HG02610 (cell line): ENCODE results near the gene FCHSD2.
"Not testable (repeated sequence)": the region's sequence is repeated elsewhere in the genome, so short reads cannot be mapped to it uniquely, and the experiment has no call there.

Source experiments
- ATAC-seq: cut with Tn5 transposase; IDR thresholded peaks from one replicate; pipeline ENCODE4 v1.9.1; 2021; ENCODE audit warnings: mild to moderate bottlenecking, moderate library complexity; ENCODE audit not compliant: unreplicated experiment

FCHSD2 gene

GRCh38 chr11:73126804-73127480 is 15.2 kb downstream of the FCHSD2 start:
- no peak for ATAC-seq

GRCh38 chr11:73124800-73125199 is 17.3 kb downstream of the FCHSD2 start:
- no peak for ATAC-seq

DNA sequence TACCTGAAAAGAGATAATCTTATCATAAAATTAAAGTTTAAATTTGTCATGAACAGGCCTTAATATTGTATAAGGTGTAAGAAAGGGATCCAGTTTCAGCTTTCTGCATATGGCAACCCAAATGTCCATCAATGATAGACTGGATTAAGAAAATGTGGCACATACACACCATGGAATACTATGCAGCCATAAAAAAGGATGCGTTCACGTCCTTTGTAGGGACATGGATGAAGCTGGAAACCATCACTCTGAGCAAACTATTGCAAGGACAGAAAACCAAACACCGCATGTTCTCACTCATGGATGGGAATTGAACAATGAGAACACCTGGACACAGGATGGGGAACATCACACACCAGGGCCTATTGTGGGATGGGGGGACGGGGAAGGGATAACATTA is 18.2 kb downstream of the FCHSD2 start:
- not testable (repeated sequence) for ATAC-seq

DNA sequence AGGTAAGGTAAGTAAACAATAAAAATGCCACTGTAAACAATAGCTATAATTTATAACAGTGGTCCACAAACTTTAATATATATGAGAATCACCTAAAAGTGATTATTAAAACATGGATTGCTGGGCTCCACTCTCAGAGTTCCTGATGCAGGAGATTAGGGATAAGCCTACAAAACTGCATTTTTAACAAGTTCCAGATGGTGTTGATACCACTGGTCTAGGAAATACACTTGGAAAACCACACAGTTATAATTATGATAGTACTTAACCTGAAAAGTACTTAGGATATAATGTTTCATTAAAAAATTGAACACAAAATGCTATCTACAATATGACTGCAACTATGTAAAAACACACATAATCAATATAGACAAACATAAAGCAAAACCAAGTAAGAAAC is 20.4 kb downstream of the FCHSD2 start:
- no peak for ATAC-seq

DNA sequence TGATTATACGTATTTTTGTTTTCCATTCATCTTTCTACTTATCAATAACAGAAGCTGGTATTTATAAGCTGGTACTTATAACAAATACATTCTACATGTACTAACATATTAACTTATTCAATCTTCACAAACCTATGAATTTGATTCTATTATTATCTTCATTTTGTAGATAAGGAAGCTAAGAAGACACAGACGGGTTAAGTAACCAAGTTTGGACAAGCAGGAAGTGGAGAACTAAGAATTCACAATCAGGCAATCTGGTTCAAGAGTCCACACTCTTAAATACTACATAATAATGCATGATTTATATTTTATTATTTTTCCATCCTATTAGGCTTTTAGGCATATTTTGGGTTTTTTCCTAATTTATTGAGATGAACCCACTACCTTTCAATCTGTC is 25.0 kb downstream of the FCHSD2 start:
- no peak for ATAC-seq

DNA sequence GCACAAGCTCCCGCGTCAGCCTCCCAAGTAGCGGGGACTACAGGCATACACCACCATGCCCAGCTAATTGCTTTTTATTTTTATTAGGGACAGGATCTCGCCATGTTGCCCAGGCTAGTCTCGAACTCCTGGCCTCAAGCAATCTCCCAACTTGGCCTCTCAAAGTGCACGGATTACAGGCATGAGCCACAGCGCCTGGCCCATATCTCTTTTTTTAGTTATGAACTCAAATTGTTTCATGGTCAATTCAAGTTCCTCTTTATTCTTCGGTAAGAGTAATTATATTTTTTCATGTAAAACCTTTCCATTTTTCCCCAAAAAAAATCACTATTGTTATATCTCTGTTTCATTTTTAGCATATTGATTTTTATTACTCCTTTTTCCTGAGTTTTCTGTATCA is 25.5 kb downstream of the FCHSD2 start:
- ATAC-seq: no peak

- ATAC-seq: no peak
These were observed 27.3 kb downstream of the FCHSD2 start for GRCh38 chr11:73114835-73115220.

DNA sequence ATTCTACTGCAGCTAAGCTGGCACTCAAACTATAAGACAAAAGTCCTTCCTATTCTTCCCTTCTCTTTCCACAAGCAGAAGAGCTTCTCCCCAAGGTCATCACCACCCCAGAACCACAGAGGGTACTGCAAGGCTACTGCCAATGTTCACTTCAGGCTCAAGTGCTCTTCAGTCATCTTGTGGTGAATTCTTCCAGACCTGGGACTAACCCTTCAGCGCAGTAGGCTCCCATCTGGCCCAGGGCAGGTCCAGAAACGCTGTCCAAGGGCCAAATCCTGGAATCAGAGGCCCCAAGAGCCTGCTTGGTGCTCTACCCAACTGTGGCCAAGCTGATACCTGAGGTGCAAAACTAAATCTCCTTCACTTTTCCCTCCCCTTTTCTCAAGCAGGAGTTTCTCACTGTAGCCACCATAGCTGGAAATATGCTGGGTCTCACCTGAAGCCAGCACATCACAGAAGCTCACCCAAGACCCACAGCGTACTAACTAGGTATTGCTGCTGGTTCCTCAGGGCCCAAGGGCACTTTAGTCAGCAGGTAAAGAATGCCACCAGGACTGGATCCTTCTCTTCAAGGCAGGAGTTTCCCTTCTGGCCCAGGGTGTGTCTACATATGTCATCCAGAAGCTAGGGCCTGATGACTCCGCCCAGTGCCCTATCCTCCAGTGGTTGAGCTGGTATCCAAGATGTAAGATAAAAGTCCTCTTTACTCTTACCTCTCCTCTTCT is 27.8 kb downstream of the FCHSD2 start:
- no peak for ATAC-seq

- no peak for ATAC-seq
These were observed 28.7 kb downstream of the FCHSD2 start for GRCh38 chr11:73113426-73113825.

DNA sequence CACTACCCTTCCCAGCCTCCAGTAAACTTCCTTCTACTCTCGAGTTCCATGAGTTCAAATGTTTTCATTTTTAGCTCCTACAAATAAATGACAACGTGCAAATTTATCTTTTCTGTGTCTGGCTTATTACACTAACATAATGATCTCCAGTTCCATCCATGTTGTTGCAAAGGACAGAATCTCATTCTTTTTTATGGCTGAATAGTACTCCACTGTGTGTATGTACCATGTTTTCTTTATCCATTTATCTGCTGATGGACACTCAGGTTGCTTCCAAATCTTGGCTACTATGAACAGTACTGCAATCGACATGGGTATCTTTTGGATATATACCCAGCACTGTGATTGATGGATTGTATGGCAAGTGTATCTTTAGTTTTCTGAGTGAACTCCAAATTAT is 34.5 kb downstream of the FCHSD2 start:
- ATAC-seq: no peak

- no peak for ATAC-seq
These were observed 35.8 kb downstream of the FCHSD2 start for GRCh38 chr11:73106347-73106746.

DNA sequence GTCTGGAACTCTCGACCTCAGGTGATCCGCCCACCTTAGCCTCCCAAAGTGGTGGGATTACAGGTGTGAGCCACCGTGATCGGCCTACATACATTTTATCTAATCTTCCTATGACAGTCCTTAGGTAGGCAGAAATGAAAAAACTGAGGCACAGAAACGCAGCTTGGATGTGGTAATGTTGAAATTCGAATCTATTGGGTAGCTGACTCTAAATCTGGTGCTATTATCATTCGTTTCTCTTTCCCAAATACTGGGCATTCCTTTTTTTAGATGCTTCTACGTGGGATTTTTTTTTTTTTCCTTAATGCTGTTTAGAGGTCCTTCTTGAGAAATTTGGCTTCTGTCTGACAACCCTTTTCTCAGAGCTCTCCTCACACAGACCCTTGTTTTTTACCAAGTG is 41.5 kb downstream of the FCHSD2 start:
- no peak for ATAC-seq

- no peak for ATAC-seq
These were observed 42.4 kb downstream of the FCHSD2 start for GRCh38 chr11:73099512-73100266.

DNA sequence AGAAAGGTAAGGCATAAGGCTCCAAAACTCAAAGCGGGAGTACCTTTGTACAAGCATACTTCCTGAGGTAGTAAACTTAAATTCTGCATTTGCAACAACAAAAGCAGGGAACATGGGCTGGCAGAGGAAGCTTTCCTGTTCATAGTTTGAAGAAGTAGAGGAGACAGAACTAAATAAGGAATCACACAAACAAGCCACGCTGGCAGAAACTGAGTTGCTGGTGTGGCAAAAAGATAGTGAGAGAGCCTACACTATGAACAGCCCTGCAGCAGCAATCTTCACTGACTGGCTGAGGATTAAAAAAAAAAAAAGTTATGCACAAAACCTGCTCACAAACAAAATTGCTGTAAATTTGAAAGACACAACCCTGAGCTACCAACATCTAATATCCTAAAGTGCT is 46.5 kb downstream of the FCHSD2 start:
- ATAC-seq: no peak

DNA sequence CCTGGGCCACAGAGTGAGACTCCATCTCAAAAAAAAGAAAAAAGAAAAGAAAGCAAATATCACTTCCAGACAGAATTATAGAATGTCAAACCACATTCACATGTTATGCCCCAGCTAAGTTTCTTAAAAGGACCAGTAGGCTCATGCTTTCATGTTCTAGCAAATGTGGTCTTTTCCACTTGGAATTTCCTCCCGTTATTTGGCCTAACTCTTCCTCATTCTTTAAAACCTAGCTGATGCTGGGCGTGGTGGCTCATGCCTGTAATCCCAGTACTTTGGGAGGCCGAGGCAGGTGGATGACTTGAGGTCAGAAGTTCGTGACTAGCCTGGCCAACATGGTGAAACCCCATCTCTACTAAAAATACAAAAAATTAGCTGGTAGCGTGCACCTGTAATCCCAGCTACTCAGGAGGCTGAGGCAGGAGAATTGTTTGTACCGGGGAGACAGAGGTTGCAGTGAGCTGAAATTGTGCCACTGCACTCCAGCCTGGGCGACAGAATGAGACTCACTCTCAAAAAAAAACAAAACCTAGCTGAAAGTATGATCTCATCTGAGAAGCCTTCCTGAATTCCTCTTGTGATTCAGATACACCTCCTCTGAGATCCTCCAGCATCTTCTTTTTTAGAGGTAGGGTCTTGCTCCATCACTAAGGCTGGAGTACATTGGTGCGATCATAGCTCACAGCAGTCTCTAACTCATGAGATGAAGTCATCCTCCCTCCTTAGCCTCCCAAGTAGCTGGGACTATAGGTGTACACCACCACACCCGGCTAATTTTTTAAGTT is 50.4 kb downstream of the FCHSD2 start:
- no peak for ATAC-seq

DNA sequence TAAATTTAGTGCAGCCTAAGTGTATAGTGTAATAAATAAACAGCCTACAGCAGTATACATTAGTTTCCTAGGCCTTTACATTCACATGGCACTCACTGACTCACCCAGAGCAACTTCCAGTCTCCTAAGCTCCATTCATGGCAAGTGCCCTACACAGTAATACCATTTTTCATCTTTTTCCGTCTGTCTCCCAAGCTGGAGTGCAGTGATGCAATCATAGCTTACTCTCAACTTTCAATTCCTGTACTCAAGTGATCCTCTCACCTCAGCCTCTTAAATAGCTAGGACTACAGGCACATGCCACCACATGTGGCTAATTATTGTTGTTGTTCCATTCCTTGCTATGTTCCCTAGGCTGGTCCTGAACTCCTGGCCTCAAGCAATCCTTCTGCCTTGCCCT is 54.4 kb downstream of the FCHSD2 start:
- no peak for ATAC-seq

DNA sequence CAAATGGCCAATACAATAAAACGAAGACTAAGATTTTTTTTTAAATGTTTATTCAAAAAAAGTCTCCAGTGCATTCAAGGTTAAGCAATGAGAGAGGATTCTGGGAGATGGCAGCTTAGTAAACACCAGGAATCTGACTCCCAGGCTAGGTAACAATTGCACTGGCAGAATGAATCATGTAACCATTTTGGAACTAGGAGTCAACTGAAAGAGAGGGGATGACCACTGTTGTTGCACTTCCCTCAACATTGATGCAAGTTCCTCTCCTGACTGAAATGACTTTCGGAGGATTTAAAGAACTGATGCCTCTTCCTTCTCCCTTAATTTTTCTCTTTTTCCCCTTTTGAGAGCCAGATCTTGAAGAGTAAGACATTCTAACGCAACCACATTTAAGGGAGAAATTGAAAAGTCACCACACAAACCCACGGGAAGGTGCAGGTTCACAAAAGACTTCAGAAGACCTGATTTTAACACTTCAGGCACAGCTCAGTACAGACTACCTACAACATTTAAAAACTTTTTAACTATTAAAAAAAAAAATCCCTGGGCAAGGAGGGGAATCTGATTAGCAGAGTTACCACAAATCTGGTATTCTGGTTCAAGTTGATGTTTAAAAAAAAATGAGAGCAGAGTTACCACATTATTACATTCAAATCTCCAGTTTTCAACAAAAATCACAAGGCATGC is 56.8 kb downstream of the FCHSD2 start:
- ATAC-seq: no peak

DNA sequence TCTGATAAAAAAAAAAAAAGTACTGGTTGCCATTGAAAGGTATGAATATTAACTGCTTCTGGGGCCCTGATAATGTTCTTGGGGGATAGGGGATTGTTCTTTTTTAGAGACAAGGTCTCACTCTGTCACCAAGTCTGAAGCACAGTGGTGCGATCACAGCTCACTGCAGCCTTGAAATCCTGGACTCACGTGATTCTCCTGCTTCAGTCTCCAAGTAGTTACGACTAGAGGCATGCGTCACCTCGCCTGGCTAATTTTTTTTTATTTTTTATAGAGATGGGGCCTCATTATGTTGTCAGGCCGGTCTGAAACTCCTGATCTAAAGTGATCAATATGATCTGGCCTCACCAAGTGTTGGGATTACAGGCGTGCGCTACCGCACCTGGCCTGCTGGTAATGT is 63.5 kb downstream of the FCHSD2 start:
- no peak for ATAC-seq

DNA sequence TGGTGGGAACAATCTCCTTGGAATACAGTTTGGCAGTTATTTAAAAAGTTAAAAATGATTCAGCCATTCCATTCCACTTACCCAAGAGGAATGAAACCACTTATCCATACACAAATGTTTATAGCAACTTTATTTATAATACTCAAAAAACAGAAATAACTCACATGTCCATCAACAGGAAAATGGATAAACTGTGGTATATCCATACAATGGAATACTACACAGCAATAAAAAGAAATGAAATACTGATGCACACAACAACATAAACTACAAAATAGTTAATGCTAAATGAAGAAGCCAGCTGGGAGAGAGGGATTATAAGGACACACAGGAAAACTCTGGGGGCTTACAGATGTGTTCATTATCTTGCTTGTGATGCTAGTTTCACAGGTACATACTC is 64.7 kb downstream of the FCHSD2 start:
- ATAC-seq: no peak

GRCh38 chr11:73074319-73074718 is 67.8 kb downstream of the FCHSD2 start:
- no peak for ATAC-seq
